ENCODE measurements around the gene ELOB. TPM values are rescaled to one million over a fixed set of nuclear protein-coding genes. Genes with fewer than 3 reads are reported as not detected.

ELOB gene
- total RNA-seq, 1 experiment from 2014 or later: 259 TPM

- no peaks in the 10 kb centered on the region for H4K20me1 ChIP-seq (ENCODE audit: insufficient read depth)
- peaks cover 23% of the 10 kb centered on the region; the same call in 1 of the 2 replicates for H3F3A ChIP-seq (ENCODE audit: insufficient read depth, low read depth)
- H3K36me3 ChIP-seq (ENCODE audit: low read depth): no peaks in the 10 kb centered on the region
- ChIA-PET POLR2A (ENCODE audit: unreplicated experiment) (no interaction called here), CTCF (no interaction called here)
- H2AFZ ChIP-seq: no peak overlapping the region
- H3K9me3 ChIP-seq (ENCODE audit: insufficient read depth, low read depth): no peaks in the 10 kb centered on the region
- H3K4me2 ChIP-seq: no peak overlapping the region
- TF ChIP-seq, protein P1, sequence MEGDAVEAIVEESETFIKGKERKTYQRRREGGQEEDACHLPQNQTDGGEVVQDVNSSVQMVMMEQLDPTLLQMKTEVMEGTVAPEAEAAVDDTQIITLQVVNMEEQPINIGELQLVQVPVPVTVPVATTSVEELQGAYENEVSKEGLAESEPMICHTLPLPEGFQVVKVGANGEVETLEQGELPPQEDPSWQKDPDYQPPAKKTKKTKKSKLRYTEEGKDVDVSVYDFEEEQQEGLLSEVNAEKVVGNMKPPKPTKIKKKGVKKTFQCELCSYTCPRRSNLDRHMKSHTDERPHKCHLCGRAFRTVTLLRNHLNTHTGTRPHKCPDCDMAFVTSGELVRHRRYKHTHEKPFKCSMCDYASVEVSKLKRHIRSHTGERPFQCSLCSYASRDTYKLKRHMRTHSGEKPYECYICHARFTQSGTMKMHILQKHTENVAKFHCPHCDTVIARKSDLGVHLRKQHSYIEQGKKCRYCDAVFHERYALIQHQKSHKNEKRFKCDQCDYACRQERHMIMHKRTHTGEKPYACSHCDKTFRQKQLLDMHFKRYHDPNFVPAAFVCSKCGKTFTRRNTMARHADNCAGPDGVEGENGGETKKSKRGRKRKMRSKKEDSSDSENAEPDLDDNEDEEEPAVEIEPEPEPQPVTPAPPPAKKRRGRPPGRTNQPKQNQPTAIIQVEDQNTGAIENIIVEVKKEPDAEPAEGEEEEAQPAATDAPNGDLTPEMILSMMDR (conservative IDR thresholded peaks at IDR 0.05): no peak
- no peak for TF ChIP-seq EZH2 (IDR thresholded peaks at IDR 0.05; ENCODE audit: low read depth)
- H3K9me2 ChIP-seq (ENCODE audit: insufficient read depth): no peaks in the 10 kb centered on the region
- H3K27ac ChIP-seq: no peak overlapping the region
- no peak for DNase-seq
- peaks cover 23% of the 10 kb centered on the region for H3K4me1 ChIP-seq (replicated peaks; ENCODE audit: insufficient read depth)
- no TSS peak for BruUV-seq (replicated peaks)
- H3K4me3 ChIP-seq: no peak overlapping the region
- H3K27me3 ChIP-seq (ENCODE audit: insufficient read depth, low read depth): no peaks in the 10 kb centered on the region
- peaks cover 22% of the 10 kb centered on the region for H3K79me2 ChIP-seq (ENCODE audit: low read depth)
- intact Hi-C loops (cut with micrococcal nuclease; ENCODE audit: unreplicated experiment): loop anchor here (5.0 kb wide), 2 partner anchors 38 to 42 kb away; partner anchors contain the start of genes ELOB and PRSS22
Observed at GRCh38 chr16:2819179-2819938, 42.3 kb upstream of the ELOB start.

- Histone ChIP-seq H3K4me3 (no peak overlapping the region; the same call in 1 of the 2 replicates), H3K9me2 (ENCODE audit: insufficient read depth) (no peaks in the 10 kb centered on the region), H3K9me3 (ENCODE audit: insufficient read depth, low read depth) (no peaks in the 10 kb centered on the region), H4K20me1 (ENCODE audit: insufficient read depth) (no peaks in the 10 kb centered on the region), H3K79me2 (ENCODE audit: low read depth) (peaks cover 22% of the 10 kb centered on the region), H3K27me3 (ENCODE audit: insufficient read depth, low read depth) (no peaks in the 10 kb centered on the region), H3K27ac (no peak overlapping the region), H3K4me1 (replicated peaks; ENCODE audit: insufficient read depth) (peaks cover 23% of the 10 kb centered on the region), H3F3A (ENCODE audit: insufficient read depth, low read depth) (peaks cover 23% of the 10 kb centered on the region; the same call in 1 of the 2 replicates), H3K36me3 (ENCODE audit: low read depth) (no peaks in the 10 kb centered on the region), H3K4me2 (peak overlapping the region; percentile 93), H2AFZ (no peak overlapping the region)
- ChIA-PET POLR2A (ENCODE audit: unreplicated experiment) (no interaction called here), CTCF (no interaction called here)
- intact Hi-C loops (cut with micrococcal nuclease; ENCODE audit: unreplicated experiment): loop anchor here (5.0 kb wide), 2 partner anchors 39 to 41 kb away; partner anchors contain the start of genes ELOB and PRSS22
- no peak for DNase-seq
- TF ChIP-seq, protein P1 (conservative IDR thresholded peaks at IDR 0.05): no peak
- TF ChIP-seq EZH2 (IDR thresholded peaks at IDR 0.05; ENCODE audit: low read depth): no peak
- BruUV-seq (replicated peaks): no TSS peak
Observed at GRCh38 chr16:2818272-2818876, 41.3 kb upstream of the ELOB start.

- H3K79me2 ChIP-seq (ENCODE audit: low read depth): peaks cover 22% of the 10 kb centered on the region
- intact Hi-C loops (cut with micrococcal nuclease; ENCODE audit: unreplicated experiment): loop anchor here (1.0 to 5.0 kb wide), 3 partner anchors 40 to 51 kb away; partner anchors contain the start of genes ELOB and PRSS22
- no peak for TF ChIP-seq EZH2 (IDR thresholded peaks at IDR 0.05; ENCODE audit: low read depth)
- TF ChIP-seq, protein P1 (conservative IDR thresholded peaks at IDR 0.05): peak; percentile 10; the same call in 1 of the 2 replicates
- ChIA-PET CTCF (interaction anchor here (0.7 kb wide), 1 partner anchor 24 kb away, joined by 7 read pairs; no protein-coding TSS in a partner anchor), POLR2A (ENCODE audit: unreplicated experiment) (interaction anchor here (0.7 kb wide), 1 partner anchor 19 kb away, joined by 6 read pairs; no protein-coding TSS in a partner anchor)
- H3K4me2 ChIP-seq: peak overlapping the region; percentile 93
- BruUV-seq (replicated peaks): TSS peak; percentile 19
- no peaks in the 10 kb centered on the region for H3K9me2 ChIP-seq (ENCODE audit: insufficient read depth)
- H3F3A ChIP-seq (ENCODE audit: insufficient read depth, low read depth): peaks cover 23% of the 10 kb centered on the region; the same call in 1 of the 2 replicates
- no peak for DNase-seq
- H3K4me1 ChIP-seq (replicated peaks; ENCODE audit: insufficient read depth): peaks cover 23% of the 10 kb centered on the region
- H4K20me1 ChIP-seq (ENCODE audit: insufficient read depth): no peaks in the 10 kb centered on the region
- H3K36me3 ChIP-seq (ENCODE audit: low read depth): no peaks in the 10 kb centered on the region
- H3K27ac ChIP-seq: no peak overlapping the region
- H3K27me3 ChIP-seq (ENCODE audit: insufficient read depth, low read depth): no peaks in the 10 kb centered on the region
- no peaks in the 10 kb centered on the region for H3K9me3 ChIP-seq (ENCODE audit: insufficient read depth, low read depth)
- peak overlapping the region; percentile 77 for H2AFZ ChIP-seq
- peak overlapping the region; percentile 81 for H3K4me3 ChIP-seq
Observed at GRCh38 chr16:2817340-2818271, 40.5 kb upstream of the ELOB start.
